ENCODE measurements around the gene CD47. TPM values are rescaled to one million over a fixed set of nuclear protein-coding genes. Genes with fewer than 3 reads are reported as not detected.

The CD47 gene
- total and polyA plus RNA-seq, 2 of the 4 experiments (the other 2 are of a cell fraction) = 45.9 to 52.0 TPM

DNA sequence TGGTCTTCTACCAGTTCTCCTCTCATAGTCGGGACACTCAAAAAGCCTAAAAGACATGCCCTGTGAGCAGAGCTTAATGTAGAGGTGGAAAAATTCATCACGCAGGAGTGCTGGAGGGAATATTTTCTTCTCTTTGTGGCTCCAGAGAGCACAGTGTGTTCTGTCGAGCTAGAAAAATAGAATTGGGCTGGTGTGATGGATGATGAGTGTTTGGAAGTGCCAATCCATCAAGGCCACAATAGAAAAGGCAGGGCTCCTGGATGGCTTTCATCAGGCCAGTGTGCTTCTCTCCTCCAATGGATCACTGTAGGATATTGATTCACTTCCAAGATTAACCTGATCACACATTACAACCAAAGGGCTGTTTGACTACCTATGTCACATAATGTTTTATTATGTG, 65.7 kb downstream of the CD47 start:
- H3K14ac ChIP-seq (replicated peaks; ENCODE audit: low read depth, low read length) = no peak overlapping the region
- H3K56ac ChIP-seq (ENCODE audit: extremely low read depth, insufficient read depth, low read length) = no peak overlapping the region
- no peak overlapping the region for H2AFZ ChIP-seq (replicated peaks; ENCODE audit: low read length, poor library complexity)
- dilution Hi-C loops (cut with HindIII; ENCODE audit: low sequenced_read_pairs, unreplicated experiment) (no loop called here), in situ Hi-C loops (cut with MboI; ENCODE audit: low sequenced_read_pairs) (no loop called here), intact Hi-C loops (cut with micrococcal nuclease) (no loop called here)
- no peak for DNase-seq
- no TSS peak for BruUV-seq (replicated peaks)
- H4K91ac ChIP-seq (ENCODE audit: insufficient read depth, low read depth, low read length) = no peak overlapping the region
- no peak overlapping the region for H4K8ac ChIP-seq (ENCODE audit: low read depth in 2 of 2, low read length in 2 of 2)
- H3K79me1 ChIP-seq (ENCODE audit: low read depth in 1 of 2, low read length in 2 of 2) = no peaks in the 10 kb centered on the region
- H2AK9ac ChIP-seq (replicated peaks; ENCODE audit: low read depth, low read length, poor library complexity) = no peak overlapping the region
- no peaks in the 10 kb centered on the region for H3K9me3 ChIP-seq (ENCODE audit: control insufficient read depth, insufficient read depth, low read length)
- no peak overlapping the region for H3K9ac ChIP-seq (ENCODE audit: low read depth, low read length)
- H3K4me2 ChIP-seq (ENCODE audit: low read depth, low read length) = no peak overlapping the region
- H3K27me3 ChIP-seq (ENCODE audit: control insufficient read depth, insufficient read depth, low read length) = no peaks in the 10 kb centered on the region; the same call in 1 of the 2 replicates
- ChIA-PET POLR2A (ENCODE audit: unreplicated experiment) (no interaction called here), CTCF (no interaction called here)
- H3K4me3 ChIP-seq (ENCODE audit: insufficient read depth, low read depth, low read length) = no peak overlapping the region
- no peaks in the 10 kb centered on the region for H3K36me3 ChIP-seq (ENCODE audit: control insufficient read depth, insufficient read depth, low read length)
- no peak overlapping the region for H2BK5ac ChIP-seq (ENCODE audit: low read depth, low read length, poor library complexity, severe bottlenecking)
- no peak for ATAC-seq (ENCODE audit: low read depth)
- WGBS, 2 experiments (ENCODE audit: extremely low coverage in 2 of 2, insufficient read length in 1 of 2) = no CpG with 5 or more reads among the region's 3 CpGs
- H3K9me1 ChIP-seq (ENCODE audit: insufficient read depth, low read length) = peaks cover under 1% of the 10 kb centered on the region
- H2AK5ac ChIP-seq (ENCODE audit: low read depth, low read length) = no peak overlapping the region
- H2BK20ac ChIP-seq (ENCODE audit: low read depth, low read length) = no peak overlapping the region
- no peak overlapping the region for H3K27ac ChIP-seq (ENCODE audit: insufficient read depth, low read length)
- H2BK15ac ChIP-seq (ENCODE audit: low read depth, low read length) = no peak overlapping the region
- no peaks in the 10 kb centered on the region for H3K4me1 ChIP-seq (ENCODE audit: control insufficient read depth, insufficient read depth, low read length)
- H4K20me1 ChIP-seq (ENCODE audit: insufficient read depth, low read length) = no peaks in the 10 kb centered on the region
- TF ChIP-seq SMC3 (IDR thresholded peaks at IDR 0.05; ENCODE audit: low read depth, low read length) (no peak), CEBPB (IDR thresholded peaks at IDR 0.05; ENCODE audit: low read depth, low read length) (no peak), POLR2A (IDR thresholded peaks at IDR 0.05; ENCODE audit: low read depth, low read length) (no peak), MXI1 (IDR thresholded peaks at IDR 0.05; ENCODE audit: borderline replicate concordance, low read depth, low read length) (no peak), RAD21 (IDR thresholded peaks at IDR 0.05; ENCODE audit: low read length) (no peak), BHLHE40 (IDR thresholded peaks at IDR 0.05; ENCODE audit: low read depth, low read length) (no peak)
- TF ChIP-seq, protein P1, sequence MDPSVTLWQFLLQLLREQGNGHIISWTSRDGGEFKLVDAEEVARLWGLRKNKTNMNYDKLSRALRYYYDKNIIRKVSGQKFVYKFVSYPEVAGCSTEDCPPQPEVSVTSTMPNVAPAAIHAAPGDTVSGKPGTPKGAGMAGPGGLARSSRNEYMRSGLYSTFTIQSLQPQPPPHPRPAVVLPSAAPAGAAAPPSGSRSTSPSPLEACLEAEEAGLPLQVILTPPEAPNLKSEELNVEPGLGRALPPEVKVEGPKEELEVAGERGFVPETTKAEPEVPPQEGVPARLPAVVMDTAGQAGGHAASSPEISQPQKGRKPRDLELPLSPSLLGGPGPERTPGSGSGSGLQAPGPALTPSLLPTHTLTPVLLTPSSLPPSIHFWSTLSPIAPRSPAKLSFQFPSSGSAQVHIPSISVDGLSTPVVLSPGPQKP (IDR thresholded peaks at IDR 0.05; ENCODE audit: borderline replicate concordance, low read depth, low read length) = no peak
- TF ChIP-seq, protein P2, sequence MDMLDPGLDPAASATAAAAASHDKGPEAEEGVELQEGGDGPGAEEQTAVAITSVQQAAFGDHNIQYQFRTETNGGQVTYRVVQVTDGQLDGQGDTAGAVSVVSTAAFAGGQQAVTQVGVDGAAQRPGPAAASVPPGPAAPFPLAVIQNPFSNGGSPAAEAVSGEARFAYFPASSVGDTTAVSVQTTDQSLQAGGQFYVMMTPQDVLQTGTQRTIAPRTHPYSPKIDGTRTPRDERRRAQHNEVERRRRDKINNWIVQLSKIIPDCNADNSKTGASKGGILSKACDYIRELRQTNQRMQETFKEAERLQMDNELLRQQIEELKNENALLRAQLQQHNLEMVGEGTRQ (IDR thresholded peaks at IDR 0.05; ENCODE audit: low read depth, low read length) = no peak
- H2BK120ac ChIP-seq (ENCODE audit: low read depth, low read length) = no peak overlapping the region
- no peak overlapping the region for H3K23ac ChIP-seq (ENCODE audit: low read depth, low read length)
- no peak overlapping the region for H3K18ac ChIP-seq (ENCODE audit: low read depth, low read length)
- no peak overlapping the region for H3K4ac ChIP-seq (ENCODE audit: low read depth, low read length)
- no peak overlapping the region for H4K5ac ChIP-seq (ENCODE audit: low read depth, low read length)

Measured in IMR-90 (cell line).